HG03521 (cell line): ENCODE data around the gene DLGAP4.

ENCODE experiments used
- ATAC-seq: cut with Tn5 transposase; IDR thresholded peaks from one replicate; pipeline ENCODE4 v1.9.1; 2021; ENCODE audit warnings: mild to moderate bottlenecking, moderate library complexity; ENCODE audit not compliant: unreplicated experiment

DLGAP4 gene

DNA sequence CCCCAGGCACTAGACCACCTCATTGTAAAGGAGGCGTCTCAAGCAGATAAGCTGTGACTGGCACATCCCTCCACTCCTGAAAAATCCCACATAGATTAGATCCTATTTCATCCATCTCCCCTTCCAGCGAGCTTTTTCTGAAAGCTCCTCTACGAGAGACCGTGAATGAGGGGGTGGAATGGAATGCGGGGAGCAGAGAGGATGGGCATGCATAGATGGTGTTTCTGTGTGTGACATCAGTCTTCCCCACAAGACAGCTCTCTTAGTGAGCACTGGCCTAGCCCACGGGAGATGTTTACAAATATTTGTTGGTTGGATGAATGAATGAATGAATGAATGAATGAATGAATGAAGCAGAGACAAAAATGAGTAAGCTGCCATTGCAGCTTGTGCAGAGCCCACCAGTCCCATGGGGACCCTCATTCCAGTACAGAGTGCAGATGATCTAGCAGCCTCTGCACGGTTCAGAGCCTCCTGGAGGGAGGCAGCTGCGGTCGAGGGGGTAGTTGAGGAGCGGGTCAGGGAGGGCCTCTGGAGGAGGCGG is 98.4 kb downstream of the DLGAP4 start:
- no peak for ATAC-seq

DNA sequence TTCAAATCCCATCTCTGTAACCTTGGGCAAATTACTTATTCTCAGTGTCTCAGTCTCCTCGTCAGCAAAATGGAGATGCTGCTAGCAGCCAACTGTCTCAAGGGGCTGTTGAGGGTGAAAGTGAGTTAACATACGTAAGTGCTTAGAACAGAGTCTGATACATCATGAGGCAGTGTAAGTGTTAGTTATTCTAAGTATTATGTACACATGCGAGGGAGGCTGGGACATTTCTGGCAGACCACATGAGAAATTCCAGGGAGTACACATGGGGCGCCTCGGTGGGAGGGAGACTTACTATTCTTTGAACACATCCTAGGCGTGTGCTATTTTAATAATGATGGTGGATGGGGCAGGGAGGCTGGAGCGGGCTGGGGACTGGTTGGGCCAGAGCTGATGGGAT is 99.1 kb downstream of the DLGAP4 start:
- no peak for ATAC-seq

DNA sequence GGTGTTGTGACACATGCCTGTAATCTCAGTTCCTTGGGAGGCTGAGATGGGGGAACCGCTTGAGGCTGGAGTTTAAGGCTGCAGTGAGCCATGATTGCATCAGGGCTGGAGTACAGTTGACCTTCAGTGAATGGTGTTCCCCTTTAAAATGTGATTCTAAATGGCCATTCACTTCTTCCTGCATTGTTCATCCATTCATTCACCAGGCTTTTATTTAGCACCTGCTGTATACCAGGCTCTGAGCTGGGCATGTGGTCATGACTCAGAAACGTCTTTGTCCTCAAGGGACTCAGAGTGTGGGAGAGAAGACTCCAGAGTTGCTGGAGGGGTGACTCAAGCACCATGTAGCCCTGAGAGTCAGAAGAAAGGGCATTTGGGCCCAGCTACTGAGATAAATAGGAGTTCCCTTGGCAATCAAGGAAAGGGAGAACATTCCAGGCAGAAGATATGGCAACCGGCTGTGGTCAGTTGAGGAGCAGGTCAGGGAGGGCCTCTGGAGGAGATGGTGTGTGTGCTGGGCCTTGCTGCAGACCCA is 101.1 kb downstream of the DLGAP4 start:
- no peak for ATAC-seq

DNA sequence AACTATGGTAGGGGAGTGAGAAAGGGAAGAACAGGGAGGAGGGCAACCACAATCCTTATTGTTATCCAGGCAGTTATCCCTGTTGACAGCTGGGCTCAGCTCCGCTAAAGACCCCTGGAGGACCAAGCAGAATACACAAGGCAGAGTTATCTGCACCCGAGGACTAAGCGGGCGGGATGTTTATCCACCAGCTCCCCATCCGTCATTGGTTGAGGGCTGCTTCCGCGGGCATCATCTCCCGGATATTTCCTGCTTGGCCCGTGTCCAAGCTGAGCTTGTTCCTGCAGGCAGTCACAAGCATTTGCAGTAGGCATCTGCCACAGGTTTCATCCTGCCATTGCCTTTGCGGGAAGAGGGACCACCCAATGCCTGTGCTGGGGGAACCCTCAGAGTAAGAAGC is 102.1 kb downstream of the DLGAP4 start:
- ATAC-seq, result no peak

DNA sequence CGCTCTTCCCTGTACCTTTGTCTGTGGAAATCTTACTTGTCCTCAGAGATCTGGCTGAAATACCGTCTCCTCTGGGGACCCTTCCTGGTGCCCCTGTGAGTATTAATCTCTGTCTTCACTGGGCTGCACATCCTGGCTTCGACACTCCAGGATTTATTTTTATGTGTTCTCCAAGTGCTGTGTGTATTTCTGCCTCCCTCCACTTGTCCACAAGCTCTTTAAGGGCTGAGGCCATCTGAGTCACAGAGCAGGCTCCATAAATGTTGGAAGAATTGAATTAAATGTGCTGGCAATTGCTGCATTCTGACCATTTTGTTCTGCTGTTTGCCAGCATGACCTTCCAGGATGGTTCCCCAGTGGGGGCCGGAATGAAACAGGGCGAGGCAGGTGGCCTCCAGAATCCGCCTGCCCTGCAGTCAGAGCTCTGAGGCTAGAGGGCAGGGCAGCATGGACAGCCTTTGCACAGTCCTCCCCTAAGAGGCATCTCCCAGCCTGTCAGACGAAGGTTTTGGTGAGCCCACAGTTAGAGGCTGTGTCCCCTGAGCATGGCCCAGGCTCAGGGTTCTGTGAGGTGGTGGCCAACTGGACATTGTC is 105.8 kb downstream of the DLGAP4 start:
- ATAC-seq, result no peak

DNA sequence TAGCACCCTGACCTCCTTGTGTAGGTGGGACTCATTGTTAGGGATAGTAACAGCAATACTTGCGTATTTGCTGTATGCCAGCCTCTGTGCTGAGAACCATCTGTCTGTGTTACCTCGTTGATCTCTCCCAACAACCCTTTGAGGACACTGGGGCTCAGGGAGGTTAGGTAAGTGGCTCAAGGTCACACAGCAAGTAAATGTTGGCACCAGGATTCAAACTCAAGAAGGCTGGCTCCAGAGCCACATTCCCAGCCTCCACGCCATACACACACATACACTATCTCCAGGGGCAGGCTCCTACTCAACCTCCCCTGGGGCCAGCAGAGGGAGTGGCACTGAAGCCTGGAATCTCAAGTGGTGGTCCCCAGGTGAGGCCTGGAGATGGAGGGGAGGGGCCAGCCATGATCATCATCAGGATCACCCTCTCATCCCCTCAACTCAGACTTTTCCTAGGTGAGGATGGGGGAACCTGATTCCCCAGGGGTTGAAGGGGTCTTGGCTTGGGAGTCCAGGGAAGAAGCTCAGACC is 109.4 kb downstream of the DLGAP4 start:
- no peak for ATAC-seq

DNA sequence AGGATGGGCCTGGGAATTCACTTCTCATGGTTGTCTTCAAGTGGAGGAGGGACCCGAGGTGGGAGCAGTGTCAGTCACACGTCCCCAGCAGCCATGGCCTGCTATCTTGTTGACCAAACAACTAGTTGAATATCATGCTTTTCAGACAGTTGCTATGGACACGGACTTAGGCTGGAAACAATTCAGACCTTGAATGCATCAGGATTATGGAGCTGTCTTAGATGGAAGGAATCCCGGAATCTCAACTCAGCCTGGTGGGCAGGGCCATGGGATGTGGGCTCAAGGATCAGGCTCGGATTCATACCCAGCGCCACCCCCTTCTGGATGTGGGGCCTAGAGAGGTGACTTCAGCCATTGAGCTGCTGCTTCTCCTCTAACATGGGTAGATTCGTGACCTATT is 112.6 kb downstream of the DLGAP4 start:
- ATAC-seq, result no peak

DNA sequence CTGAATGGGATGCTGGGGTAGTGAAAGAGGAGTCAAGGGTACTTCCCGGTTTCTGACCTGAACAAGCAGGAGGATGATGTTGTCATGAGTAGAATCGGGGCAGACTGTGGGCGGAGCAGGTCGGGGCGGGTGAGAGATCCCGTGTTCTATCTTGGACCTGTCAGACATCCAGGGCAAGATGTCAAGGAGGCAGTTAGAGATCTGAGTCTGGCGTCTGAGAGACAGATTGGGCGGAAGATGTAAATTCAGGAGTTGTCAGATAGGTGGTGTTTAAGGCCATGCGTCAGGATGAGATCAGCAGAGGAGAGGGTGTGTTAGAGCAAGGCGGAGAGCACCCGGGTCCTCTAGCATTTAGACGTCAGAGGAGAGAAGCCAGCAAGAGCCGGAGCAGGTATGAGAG is 115.5 kb downstream of the DLGAP4 start:
- no peak for ATAC-seq

DNA sequence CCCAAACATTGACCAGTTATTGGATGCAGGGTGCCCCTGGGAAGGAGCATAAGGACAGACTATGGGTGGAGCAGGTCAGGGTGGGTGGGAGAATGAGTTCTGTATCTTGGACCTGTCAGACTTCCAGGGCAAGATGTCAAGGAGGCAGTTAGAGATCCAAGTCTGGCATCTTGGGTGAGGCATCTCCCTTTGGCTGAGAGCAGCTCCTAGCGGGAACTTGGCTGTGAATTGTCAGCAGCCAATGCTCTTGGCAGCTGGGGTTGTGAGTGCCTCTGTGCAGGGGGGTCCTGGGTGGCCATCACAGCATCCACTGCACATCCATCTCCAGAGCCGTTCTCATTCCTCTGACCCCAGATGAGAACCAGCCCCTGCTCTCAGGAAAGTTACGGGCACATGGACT is 118.2 kb downstream of the DLGAP4 start:
- no peak for ATAC-seq

DNA sequence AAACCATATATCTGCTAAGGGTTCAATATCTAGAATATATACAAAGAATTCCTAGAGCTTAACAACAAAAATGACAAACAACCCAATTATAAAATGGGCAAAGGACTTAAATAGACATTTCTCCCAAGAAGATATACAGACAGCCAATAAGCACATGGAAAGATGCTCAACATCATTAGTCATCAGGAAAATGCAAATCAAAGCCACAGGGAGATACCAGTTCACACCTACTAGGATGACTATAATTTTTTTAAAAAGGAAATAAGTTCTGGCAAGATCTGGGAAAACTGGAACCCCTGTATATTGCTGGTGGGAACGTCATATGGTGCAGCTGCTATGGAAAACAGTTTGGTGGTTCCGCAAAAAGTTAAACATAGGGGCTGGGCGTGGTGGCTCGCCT is 119.0 kb downstream of the DLGAP4 start:
- no peak for ATAC-seq

DNA sequence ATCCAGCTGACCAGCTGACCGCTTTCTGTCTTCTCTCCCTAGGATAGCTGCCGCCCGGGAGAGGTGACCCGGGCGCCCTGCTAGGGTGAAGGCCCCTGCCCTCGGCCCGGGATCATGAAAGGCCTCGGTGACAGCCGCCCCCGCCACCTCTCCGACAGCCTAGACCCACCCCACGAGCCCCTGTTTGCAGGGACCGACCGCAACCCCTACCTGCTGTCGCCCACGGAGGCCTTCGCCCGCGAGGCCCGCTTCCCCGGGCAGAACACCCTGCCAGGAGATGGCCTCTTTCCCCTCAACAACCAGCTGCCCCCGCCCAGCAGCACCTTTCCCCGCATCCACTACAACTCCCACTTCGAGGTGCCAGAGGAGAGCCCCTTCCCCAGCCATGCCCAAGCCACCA is 125.5 kb downstream of the DLGAP4 start:
- no peak for ATAC-seq

DNA sequence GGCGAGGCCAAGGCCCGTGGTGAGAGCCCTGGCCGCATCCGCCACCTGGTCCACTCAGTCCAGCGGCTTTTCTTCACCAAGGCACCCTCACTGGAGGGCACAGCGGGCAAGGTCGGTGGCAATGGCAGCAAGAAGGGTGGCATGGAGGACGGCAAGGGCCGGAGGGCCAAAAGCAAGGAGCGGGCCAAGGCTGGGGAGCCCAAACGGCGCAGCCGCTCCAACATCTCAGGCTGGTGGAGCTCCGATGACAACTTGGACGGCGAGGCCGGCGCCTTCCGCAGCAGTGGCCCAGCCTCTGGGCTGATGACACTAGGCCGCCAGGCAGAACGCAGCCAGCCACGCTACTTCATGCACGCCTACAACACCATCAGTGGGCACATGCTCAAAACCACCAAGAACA is 126.0 kb downstream of the DLGAP4 start:
- ATAC-seq, result no peak

DNA sequence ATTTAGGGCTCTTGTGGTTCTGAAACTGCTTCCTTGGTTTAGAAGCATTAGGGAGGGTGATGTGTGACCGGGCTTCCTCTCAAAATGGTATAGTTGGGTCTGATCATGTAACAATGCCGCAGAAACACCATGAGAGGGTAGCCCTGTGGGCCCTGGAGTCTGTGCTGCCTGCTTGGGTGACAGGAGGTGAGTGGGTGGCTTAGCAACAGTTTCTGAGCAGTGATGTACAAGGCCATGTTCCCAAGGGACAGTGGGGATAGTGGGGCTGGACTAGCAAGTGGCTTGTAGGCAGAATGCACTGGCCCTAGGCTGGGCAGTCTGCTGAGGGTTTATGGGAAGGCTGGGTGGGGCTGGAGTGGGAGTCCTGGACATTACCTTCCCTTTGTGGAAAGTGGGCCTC is 128.2 kb downstream of the DLGAP4 start:
- ATAC-seq, result no peak

DNA sequence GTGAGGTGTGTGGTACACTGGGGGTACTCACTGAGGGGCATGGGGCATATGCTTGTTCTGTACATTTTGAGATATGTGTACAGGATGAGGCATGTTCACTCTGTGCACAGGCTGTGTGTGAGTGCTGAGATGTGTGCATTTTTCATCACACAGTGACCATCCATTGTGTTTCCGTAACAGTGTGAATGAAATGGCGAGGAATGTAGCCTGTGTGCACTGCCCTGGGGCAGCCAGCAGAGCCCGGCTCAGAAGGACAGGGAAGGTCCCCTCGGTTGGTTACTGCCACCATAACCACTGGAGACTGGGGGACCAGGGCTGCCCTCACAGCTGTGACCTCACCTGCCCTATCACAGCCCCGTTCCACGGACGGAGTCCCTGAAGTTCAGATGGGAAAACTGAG is 129.0 kb downstream of the DLGAP4 start:
- no peak for ATAC-seq

DNA sequence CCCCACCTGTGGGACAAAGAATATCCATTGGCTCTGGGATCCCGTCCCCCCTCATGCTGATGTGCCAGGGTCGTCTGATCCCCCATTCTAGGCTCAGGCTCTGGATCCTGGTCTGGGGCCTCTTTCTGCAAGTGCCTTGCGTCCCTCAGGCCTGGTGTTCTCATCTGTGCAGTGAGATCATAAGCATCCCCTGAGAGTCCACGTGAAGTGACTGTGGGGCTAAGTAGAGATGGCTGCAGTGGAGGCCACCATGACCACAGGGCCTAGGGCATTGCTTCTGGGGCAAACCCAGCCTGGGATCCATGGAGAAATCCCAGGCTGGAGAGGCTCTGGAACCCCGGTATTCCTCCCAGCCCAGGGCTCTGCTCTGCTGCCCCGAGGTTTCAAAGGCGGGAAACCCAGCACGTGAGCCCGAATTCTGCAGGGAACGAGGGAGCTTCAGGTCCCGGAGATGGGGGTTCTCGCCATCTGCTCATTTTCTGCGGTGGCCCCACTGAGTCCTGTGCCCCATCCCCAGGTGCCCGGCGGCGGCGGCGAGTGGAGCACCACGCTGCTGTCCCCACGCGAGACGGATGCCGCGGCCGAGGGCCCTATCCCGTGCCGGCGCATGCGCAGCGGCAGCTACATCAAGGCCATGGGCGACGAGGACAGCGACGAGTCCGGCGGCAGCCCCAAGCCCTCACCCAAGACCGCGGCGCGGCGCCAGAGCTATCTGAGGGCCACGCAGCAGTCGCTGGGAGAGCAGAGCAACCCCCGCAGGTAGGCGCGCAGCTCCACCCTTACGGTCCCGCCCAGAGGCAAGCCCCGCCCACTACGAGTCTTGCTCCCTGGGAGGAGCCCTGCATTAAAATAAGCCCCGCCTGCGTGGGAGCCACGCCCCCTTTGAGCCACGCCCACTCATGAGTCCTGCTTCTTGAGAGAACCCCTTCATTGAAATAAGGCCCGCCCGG is 129.7 kb downstream of the DLGAP4 start:
- ATAC-seq, result no peak

DNA sequence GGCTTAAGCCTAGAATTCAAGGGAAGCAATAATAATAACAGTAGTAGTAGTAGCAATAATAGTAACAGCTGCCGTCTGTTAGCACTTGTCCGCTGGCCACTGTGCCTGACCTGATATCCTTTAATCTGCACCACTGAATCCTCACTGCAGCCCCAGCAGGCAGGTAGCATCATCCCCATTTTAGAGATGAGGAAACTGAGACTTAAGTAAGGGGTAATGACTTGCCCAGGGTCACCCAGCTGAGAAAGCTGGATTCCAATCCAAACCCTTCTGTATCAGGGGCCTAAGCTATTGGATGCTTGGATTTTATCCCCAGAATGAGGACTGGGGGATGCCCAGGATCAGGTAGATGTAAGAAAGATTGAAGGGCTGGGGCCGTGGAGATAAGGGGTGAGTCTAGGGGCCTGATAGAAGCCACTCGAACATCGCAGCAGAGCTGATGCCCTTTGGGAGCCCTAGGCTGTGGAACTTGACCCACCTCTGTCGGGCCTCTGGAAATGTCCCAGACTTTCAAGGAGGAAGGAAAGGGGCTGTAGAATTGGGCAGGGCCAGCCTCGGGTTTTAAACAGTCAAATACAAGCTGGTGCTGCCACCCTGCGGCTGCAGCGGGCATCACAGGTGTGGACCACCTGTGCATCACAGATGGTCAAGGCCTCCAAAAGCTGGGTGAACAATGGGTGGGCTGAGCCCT is 133.0 kb downstream of the DLGAP4 start:
- ATAC-seq, result no peak

DNA sequence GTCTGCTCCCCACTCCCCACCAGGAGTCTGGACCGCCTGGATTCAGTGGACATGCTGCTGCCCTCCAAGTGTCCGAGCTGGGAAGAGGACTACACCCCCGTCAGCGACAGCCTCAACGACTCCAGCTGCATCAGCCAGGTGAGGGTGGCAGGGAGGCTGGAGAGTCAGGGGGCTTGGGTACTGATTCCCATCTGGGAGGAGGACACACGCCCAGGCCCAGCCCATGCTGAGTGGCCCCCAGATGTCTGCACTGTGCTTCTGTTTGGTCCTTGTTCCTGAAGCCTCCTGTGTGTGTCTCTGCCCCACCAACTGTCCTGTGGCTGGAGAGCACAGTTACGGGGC is 133.6 kb downstream of the DLGAP4 start:
- no peak for ATAC-seq

DNA sequence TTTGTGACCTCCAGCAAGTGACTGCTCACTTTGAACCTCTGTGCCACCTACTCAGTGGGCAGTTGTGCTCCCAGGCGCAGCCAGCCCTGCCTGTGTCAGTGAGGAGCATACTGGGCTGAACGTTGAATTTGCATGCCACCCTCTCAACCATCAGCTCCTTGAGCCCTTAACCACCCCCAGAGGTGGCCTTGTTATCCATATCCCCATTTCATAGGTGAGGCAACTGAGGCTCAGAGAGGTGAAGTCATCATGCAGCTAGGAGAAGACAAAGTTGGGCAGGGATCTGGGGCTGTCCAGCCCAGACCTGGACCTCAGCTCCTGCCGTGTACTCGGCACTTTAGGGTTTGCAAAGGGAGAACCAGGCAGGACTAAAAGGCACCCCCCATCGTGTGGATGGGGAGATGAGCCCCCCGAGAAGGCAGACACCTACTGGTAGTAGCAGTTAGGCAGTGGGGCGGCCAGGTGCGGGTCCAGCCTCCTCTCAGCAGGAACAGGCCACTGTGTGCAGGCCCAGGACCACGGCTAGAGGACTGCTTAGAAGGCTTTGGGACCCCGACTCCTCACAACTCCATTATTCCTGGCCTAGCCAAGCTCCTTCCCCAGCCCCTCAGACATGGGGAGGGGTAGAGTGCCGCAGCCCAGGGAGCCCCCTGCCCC is 134.4 kb downstream of the DLGAP4 start:
- ATAC-seq, result no peak

DNA sequence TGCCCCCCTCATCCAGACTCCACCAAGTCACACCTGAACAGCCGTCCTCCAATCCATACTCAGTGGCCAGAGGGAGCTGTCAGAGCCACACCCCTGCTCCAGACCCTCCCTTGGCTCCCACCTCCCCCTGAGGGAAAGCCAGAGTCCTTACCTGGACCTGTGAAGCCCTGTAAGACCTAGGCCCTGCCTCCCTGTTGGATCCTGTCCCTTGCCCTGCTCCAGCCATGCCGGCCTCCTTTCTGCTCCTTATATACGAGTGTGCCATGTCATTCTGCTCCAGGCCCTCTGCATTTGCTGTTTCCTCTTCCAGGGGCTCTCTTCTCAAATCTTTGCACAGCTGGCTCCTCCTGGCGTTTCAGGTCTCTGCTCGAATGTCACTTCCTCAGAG is 134.9 kb downstream of the DLGAP4 start:
- ATAC-seq, result no peak

DNA sequence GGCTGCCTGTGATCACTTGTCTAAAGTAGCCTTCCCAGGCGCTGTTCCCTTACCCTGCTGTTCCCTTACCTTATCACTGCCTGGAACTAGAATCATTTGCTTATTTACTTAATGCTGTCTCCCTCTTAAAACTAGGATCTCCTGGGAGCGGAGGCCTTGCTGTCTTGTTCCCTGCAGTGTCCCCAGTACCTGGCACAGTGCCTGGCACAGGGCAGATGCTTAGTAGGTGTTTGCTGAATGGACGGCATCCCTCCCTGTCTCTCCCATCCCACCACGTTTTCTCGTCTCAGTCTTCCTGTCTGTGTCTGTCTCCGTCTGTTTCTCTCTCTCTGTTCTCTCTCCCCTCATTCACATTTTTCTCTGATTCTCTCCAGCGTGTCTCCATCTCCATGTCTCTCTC is 135.3 kb downstream of the DLGAP4 start:
- ATAC-seq, result no peak

DNA sequence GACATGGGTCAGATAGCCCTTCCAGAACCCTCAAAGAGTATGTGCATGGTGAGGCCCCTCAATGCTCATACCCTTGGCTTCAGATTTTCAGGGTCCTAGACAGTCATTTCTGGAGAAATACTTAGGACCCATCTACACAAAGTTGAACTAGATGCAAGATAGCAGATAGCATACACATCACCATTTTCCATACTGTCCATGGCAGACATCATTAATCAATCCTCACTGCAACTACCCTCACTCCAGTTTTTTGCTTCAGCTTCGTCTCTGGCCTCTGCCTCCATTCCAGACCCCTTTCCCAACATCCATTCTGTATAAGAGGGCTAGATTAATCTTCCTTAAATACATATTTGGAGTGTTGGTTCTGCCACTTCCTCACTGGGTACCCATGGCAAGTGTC is 139.7 kb downstream of the DLGAP4 start:
- ATAC-seq, result no peak
